Measurements from ENCODE around the gene POU2F2.

POU2F2 gene

GRCh38 chr19:42079886-42080763 is 52.1 kb downstream of the POU2F2 start:
- DNase-seq (ENCODE audit: low spot score) = no peak

- DNase-seq (ENCODE audit: low spot score) = no peak
Observed at GRCh38 chr19:42079276-42079669, 53.0 kb downstream of the POU2F2 start.

- no peak for DNase-seq (ENCODE audit: low spot score)
Observed at GRCh38 chr19:42078538-42079275, 53.5 kb downstream of the POU2F2 start.

- DNase-seq (ENCODE audit: low spot score) = no peak
Observed at GRCh38 chr19:42078058-42078457, 54.2 kb downstream of the POU2F2 start.

- no peak for DNase-seq (ENCODE audit: low spot score)
Observed at GRCh38 chr19:42076380-42076944, 55.8 kb downstream of the POU2F2 start.

- DNase-seq (ENCODE audit: low spot score) = peak; percentile 97
Observed at GRCh38 chr19:42075616-42076379, 56.4 kb downstream of the POU2F2 start, which contains the start of gene ZNF574. ZNF574 (plus strand) TSS chr19:42076166; CDS start chr19:42078607, 2,441 bp downstream.

- DNase-seq (ENCODE audit: low spot score) = no peak
Observed at GRCh38 chr19:42075364-42075615, 57.0 kb downstream of the POU2F2 start.

- DNase-seq (ENCODE audit: low spot score) = no peak
Observed at GRCh38 chr19:42074513-42075363, 57.5 kb downstream of the POU2F2 start.

GRCh38 chr19:42071247-42071646 is 61.0 kb downstream of the POU2F2 start:
- DNase-seq (ENCODE audit: low spot score) = no peak

- DNase-seq (ENCODE audit: low spot score) = peak; percentile 64
Observed at GRCh38 chr19:42069619-42070351, 62.5 kb downstream of the POU2F2 start, which contains the start of gene GRIK5. GRIK5 (minus strand) TSS chr19:42070206; CDS start chr19:42065770, 4,436 bp downstream.

GRCh38 chr19:42068756-42069571 is 63.3 kb downstream of the POU2F2 start:
- DNase-seq (ENCODE audit: low spot score) = peak; percentile 48

- DNase-seq (ENCODE audit: low spot score) = no peak
Observed at GRCh38 chr19:42068361-42068755, 63.9 kb downstream of the POU2F2 start.

- no peak for DNase-seq (ENCODE audit: low spot score)
Observed at GRCh38 chr19:42067315-42067888, 64.8 kb downstream of the POU2F2 start.

GRCh38 chr19:42066075-42066754 is 66.0 kb downstream of the POU2F2 start:
- peak; percentile 82 for DNase-seq (ENCODE audit: low spot score)

- no peak for DNase-seq (ENCODE audit: low spot score)
Observed at GRCh38 chr19:42065511-42065910, 66.7 kb downstream of the POU2F2 start.

- DNase-seq (ENCODE audit: low spot score) = no peak
Observed at GRCh38 chr19:42065051-42065450, 67.2 kb downstream of the POU2F2 start.

GRCh38 chr19:42064432-42064831 is 67.8 kb downstream of the POU2F2 start:
- DNase-seq (ENCODE audit: low spot score) = no peak

GRCh38 chr19:42062381-42062780 is 69.9 kb downstream of the POU2F2 start:
- no peak for DNase-seq (ENCODE audit: low spot score)

- DNase-seq (ENCODE audit: low spot score) = no peak
Observed at GRCh38 chr19:42060117-42060516, 72.1 kb downstream of the POU2F2 start.
